Liver (tissue), 9 donors: Measurements from ENCODE around the gene ACTN2. TPM values are rescaled to one million over a fixed set of nuclear protein-coding genes. Genes with fewer than 3 reads are reported as not detected.

Experiments
- DNase-seq: peaks from one replicate; pipeline ENCODE4 v3.0.0-alpha.2; 2017; ENCODE audit warnings: low spot score
- H3K27ac ChIP-seq, 2 donors: one replicate each; pipeline ENCODE4 v1.7.0; 2013; ENCODE audit warnings: inconsistent platforms in 2 of 2, low read length in 2 of 2, control low read depth in 1 of 2, low read depth in 1 of 2, mild to moderate bottlenecking in 1 of 2
- H3K27me3 ChIP-seq, 4 donors: one replicate each; pipeline versions ENCODE4 v1.6.1 to v1.7.0; 2013; ENCODE audit warnings: low read length in 3 of 4, inconsistent platforms in 1 of 4, mild to moderate bottlenecking in 1 of 4, moderate library complexity in 1 of 4; ENCODE audit not compliant: control insufficient read depth in 4 of 4, insufficient read depth in 4 of 4
- H3K36me3 ChIP-seq, 4 donors: one replicate each; pipeline versions ENCODE4 v1.6.1 to v1.7.0; 2013; ENCODE audit warnings: low read length in 3 of 4, mild to moderate bottlenecking in 3 of 4, low read depth in 1 of 4, moderate library complexity in 1 of 4; ENCODE audit not compliant: control insufficient read depth in 4 of 4, insufficient read depth in 3 of 4
- H3K4me1 ChIP-seq, 4 donors: one replicate each; pipeline versions ENCODE4 v1.6.1 to v1.7.0; 2013; ENCODE audit warnings: low read length in 3 of 4, mild to moderate bottlenecking in 3 of 4, moderate library complexity in 1 of 4; ENCODE audit not compliant: control insufficient read depth in 4 of 4, insufficient read depth in 4 of 4
- H3K4me3 ChIP-seq, 3 donors: one replicate each; pipeline versions ENCODE4 v1.6.1 to v1.7.0; 2013; ENCODE audit warnings: low read length in 3 of 3, control low read depth in 1 of 3, low read depth in 1 of 3, mild to moderate bottlenecking in 1 of 3
- H3K9ac ChIP-seq, 2 donors: one replicate each; pipeline ENCODE4 v1.7.0; 2013; ENCODE audit warnings: low read length in 2 of 2, mild to moderate bottlenecking in 2 of 2, moderate library complexity in 2 of 2, control low read depth in 1 of 2, low read depth in 1 of 2
- H3K9me3 ChIP-seq, 4 donors: one replicate each; pipeline versions ENCODE4 v1.6.1 to v1.7.0; 2013; ENCODE audit warnings: low read length in 3 of 4; ENCODE audit not compliant: control insufficient read depth in 4 of 4
- ATF3 ChIP-seq: IDR thresholded peaks from 2 replicates; pipeline ENCODE4 v1.6.1; 2016; ENCODE audit warnings: antibody characterized with exemption
- CTCF ChIP-seq: fragments of 150-350 bp; IDR thresholded peaks from 2 replicates; pipeline ENCODE4 v1.5.1; 2017; ENCODE audit warnings: improper control_type of control experiment, low read depth, low read length; ENCODE audit not compliant: missing input control
- EGR1 ChIP-seq, 2 donors: IDR thresholded peaks; 2 replicates each; pipeline ENCODE4 v1.6.1; 2016 to 2018; ENCODE audit warnings: antibody characterized with exemption in 2 of 2, low read depth in 2 of 2
- FOXA1 ChIP-seq: IDR thresholded peaks from 2 replicates; pipeline ENCODE4 v1.6.1; 2016; ENCODE audit warnings: antibody characterized with exemption
- FOXA2 ChIP-seq: IDR thresholded peaks from 2 replicates; pipeline ENCODE4 v1.6.1; 2016; ENCODE audit warnings: antibody characterized with exemption
- GABPA ChIP-seq, 2 donors: IDR thresholded peaks in 1 of 2; conservative IDR thresholded peaks in 1 of 2; 2 replicates each; pipeline ENCODE4 v1.6.1; 2016; ENCODE audit warnings: antibody characterized with exemption in 2 of 2, mild to moderate bottlenecking in 1 of 2, moderate library complexity in 1 of 2
- HNF4A ChIP-seq, 2 donors: conservative IDR thresholded peaks; 2 replicates each; pipeline ENCODE4 v1.6.1; 2016; ENCODE audit warnings: antibody characterized with exemption in 2 of 2, mild to moderate bottlenecking in 2 of 2
- HNF4G ChIP-seq: IDR thresholded peaks from 2 replicates; pipeline ENCODE4 v1.6.1; 2016; ENCODE audit warnings: antibody characterized with exemption
- JUND ChIP-seq, 2 donors: IDR thresholded peaks; 2 replicates each; pipeline ENCODE4 v1.6.1; 2016; ENCODE audit warnings: antibody characterized with exemption in 2 of 2
- MAX ChIP-seq: IDR thresholded peaks from 2 replicates; pipeline ENCODE4 v1.6.1; 2016; ENCODE audit warnings: antibody characterized with exemption
- REST ChIP-seq: IDR thresholded peaks from 2 replicates; pipeline ENCODE4 v1.6.1; 2016; ENCODE audit warnings: antibody characterized with exemption, mild to moderate bottlenecking
- RXRA ChIP-seq, 2 donors: IDR thresholded peaks; 2 replicates each; pipeline ENCODE4 v1.6.1; 2017 to 2018; ENCODE audit warnings: antibody characterized with exemption in 2 of 2, mild to moderate bottlenecking in 1 of 2
- SP1 ChIP-seq: IDR thresholded peaks from 2 replicates; pipeline ENCODE4 v1.6.1; 2018; ENCODE audit warnings: antibody characterized with exemption, mild to moderate bottlenecking
- TAF1 ChIP-seq: conservative IDR thresholded peaks from 2 replicates; pipeline ENCODE4 v1.6.1; 2016; ENCODE audit warnings: antibody characterized with exemption, mild to moderate bottlenecking
- YY1 ChIP-seq: IDR thresholded peaks from 2 replicates; pipeline ENCODE4 v1.6.1; 2016; ENCODE audit warnings: antibody characterized with exemption, mild to moderate bottlenecking
- ZBTB33 ChIP-seq: IDR thresholded peaks from 2 replicates; pipeline ENCODE4 v1.6.1; 2016; ENCODE audit warnings: antibody characterized with exemption
- whole genome bisulfite sequencing: extraction: QIAGEN DNeasy Blood & Tissue Kit; methylation state at CpG from one replicate; pipeline ENCODE4 v1.1.7; 2013; 5-methylcytosine and 5-hydroxymethylcytosine counted together
- polyA plus RNA-seq, 2 donors: library from polyadenylated mRNA; stranded (reverse) in 1 of 2; unstranded in 1 of 2; fragments of 200-250 nt in 1 of 2; fragments of >200 nt in 1 of 2; fragmentation: Nextera tagmentation in 1 of 2; extraction: Ambion mirVana in 1 of 2; gene quantifications; one replicate each; pipeline versions ENCODE4 v1.2.1 to v1.2.3, GENCODE V29; 2013 to 2015
- total RNA-seq, 2 donors: library from RNA; depleted of rRNA; stranded (reverse); fragments of >200 nt; gene quantifications; one replicate each; pipeline ENCODE4 v1.2.3, GENCODE V29; 2014
- donor health status: healthy.
- donor health status: healthy.
- donor health status: healthy.
- donor health status: healthy.
- donor health status: healthy.

The ACTN2 gene
- total and polyA plus RNA-seq, 4 donors: 0.08 to 0.81 (median 0.15) TPM

- Histone ChIP-seq H3K36me3 (no peaks in the 10 kb centered on the region), H3K4me1 (no peaks in the 10 kb centered on the region), H3K9me3 (no peaks in the 10 kb centered on the region), H3K27me3 (no peaks in the 10 kb centered on the region), H3K9ac (no peak overlapping the region), H3K4me3 (no peak overlapping the region), H3K27ac (no peak overlapping the region)
- WGBS: 83% methylated on average over 12 of the region's 12 CpGs
- TF ChIP-seq HNF4A (conservative IDR thresholded peaks at IDR 0.05): no peak
- TF ChIP-seq TAF1: no peak
- no peak for TF ChIP-seq MAX
- TF ChIP-seq GABPA (IDR thresholded peaks at IDR 0.05 in 1 of 2, conservative IDR thresholded peaks at IDR 0.05 in 1 of 2): no peak
- no peak for TF ChIP-seq ZBTB33
- TF ChIP-seq FOXA1: no peak
- TF ChIP-seq SP1: no peak
- no peak for TF ChIP-seq ATF3
- no peak for TF ChIP-seq REST
- no peak for TF ChIP-seq JUND (IDR thresholded peaks at IDR 0.05)
- no peak for TF ChIP-seq CTCF
- no peak for TF ChIP-seq FOXA2
- TF ChIP-seq EGR1 (IDR thresholded peaks at IDR 0.05; ENCODE audit: low read depth in 2 of 2): no peak
- no peak for TF ChIP-seq YY1
- TF ChIP-seq RXRA (IDR thresholded peaks at IDR 0.05): no peak
- TF ChIP-seq HNF4G: no peak
- no peak for DNase-seq
These were observed 26.3 kb upstream of the ACTN2 start for GRCh38 chr1:236659792-236660587.
